HG03457 (cell line): ENCODE results near the gene BCAN.

Experiments
- ATAC-seq: cut with Tn5 transposase; IDR thresholded peaks from one replicate; pipeline ENCODE4 v1.9.1; 2021; ENCODE audit warnings: moderate number of reproducible peaks; ENCODE audit not compliant: unreplicated experiment

The BCAN gene

GRCh38 chr1:156693848-156694689 lies 52.2 kb downstream of the BCAN start:
- ATAC-seq, result no peak

- ATAC-seq, result no peak
Observed at GRCh38 chr1:156694690-156694962, 52.7 kb downstream of the BCAN start.

- no peak for ATAC-seq
Observed at GRCh38 chr1:156696755-156697154, 54.8 kb downstream of the BCAN start.

GRCh38 chr1:156697481-156697880 lies 55.6 kb downstream of the BCAN start:
- ATAC-seq, result no peak

GRCh38 chr1:156698995-156699394 lies 57.1 kb downstream of the BCAN start:
- ATAC-seq, result no peak

GRCh38 chr1:156700736-156701531 lies 59.0 kb downstream of the BCAN start:
- no peak for ATAC-seq

- ATAC-seq, result no peak
Observed at GRCh38 chr1:156703336-156703735, 61.4 kb downstream of the BCAN start.

GRCh38 chr1:156703741-156704140 lies 61.8 kb downstream of the BCAN start:
- no peak for ATAC-seq

- no peak for ATAC-seq
Observed at GRCh38 chr1:156704166-156704711, 62.3 kb downstream of the BCAN start.

- no peak for ATAC-seq
Observed at GRCh38 chr1:156704930-156705320, 63.0 kb downstream of the BCAN start.

GRCh38 chr1:156705321-156705917 lies 63.5 kb downstream of the BCAN start, which contains the start of gene CRABP2:
TSS of gene CRABP2 (minus strand) at chr1:156705583. CDS start at chr1:156705446, 137 bp downstream.
- no peak for ATAC-seq

GRCh38 chr1:156705918-156706656 lies 64.2 kb downstream of the BCAN start:
- no peak for ATAC-seq

- no peak for ATAC-seq
Observed at GRCh38 chr1:156706657-156707416, 64.9 kb downstream of the BCAN start.

GRCh38 chr1:156707417-156708217 lies 65.7 kb downstream of the BCAN start:
- ATAC-seq, result no peak

GRCh38 chr1:156708218-156708661 lies 66.3 kb downstream of the BCAN start:
- ATAC-seq, result no peak

GRCh38 chr1:156709031-156709430 lies 67.1 kb downstream of the BCAN start:
- no peak for ATAC-seq
